ENCODE measurements around the gene MED16. TPM values are rescaled to one million over a fixed set of nuclear protein-coding genes. Genes with fewer than 3 reads are reported as not detected.

Gene MED16
- total and polyA plus RNA-seq, 2 of the 4 experiments (the other 2 are of a cell fraction) = 8.1 to 40.2 TPM

DNA sequence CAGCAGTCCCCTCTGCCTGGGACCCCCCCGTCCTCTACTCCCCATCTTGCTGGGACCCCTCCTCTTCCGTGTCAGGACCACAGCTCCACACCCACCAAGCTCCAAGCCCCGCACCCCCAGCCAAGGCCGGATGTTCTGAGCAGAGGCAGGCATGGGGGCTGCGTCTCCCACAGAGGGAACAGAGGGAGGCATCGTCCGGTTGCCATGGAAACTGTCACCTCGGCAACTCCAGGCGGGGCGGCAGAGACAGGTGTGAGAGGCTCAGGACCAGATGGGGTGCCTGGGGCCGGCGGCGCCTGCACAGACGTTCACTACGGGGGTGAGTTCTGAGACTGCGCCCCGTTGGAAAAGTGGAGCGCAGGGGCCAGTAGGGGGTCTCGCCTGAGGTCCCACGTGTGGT lies 5.7 kb upstream of the MED16 start:
- H2BK20ac ChIP-seq (ENCODE audit: low read depth, low read length) = no peak overlapping the region
- H2AK9ac ChIP-seq (replicated peaks; ENCODE audit: low read depth, low read length, poor library complexity) = no peak overlapping the region
- H3K9me1 ChIP-seq (ENCODE audit: insufficient read depth, low read length) = peaks cover 6% of the 10 kb centered on the region
- no peak overlapping the region for H3K9ac ChIP-seq (ENCODE audit: low read depth, low read length)
- in situ Hi-C loops (cut with MboI; ENCODE audit: low sequenced_read_pairs) (no loop called here), dilution Hi-C loops (cut with HindIII; ENCODE audit: low sequenced_read_pairs, unreplicated experiment) (no loop called here), intact Hi-C loops (cut with micrococcal nuclease) (no loop called here)
- no peak for DNase-seq
- no peak overlapping the region for H3K18ac ChIP-seq (ENCODE audit: low read depth, low read length)
- H3K9me3 ChIP-seq (ENCODE audit: control insufficient read depth, insufficient read depth, low read length) = no peaks in the 10 kb centered on the region
- no peak overlapping the region for H2BK120ac ChIP-seq (ENCODE audit: low read depth, low read length)
- peaks cover 25% of the 10 kb centered on the region; the same call in 1 of the 2 replicates for H3K36me3 ChIP-seq (ENCODE audit: control insufficient read depth, insufficient read depth, low read length)
- no peak overlapping the region for H3K27ac ChIP-seq (ENCODE audit: insufficient read depth, low read length)
- POLR2A ChIA-PET (ENCODE audit: unreplicated experiment) = no interaction called here
- H3K14ac ChIP-seq (replicated peaks; ENCODE audit: low read depth, low read length) = no peak overlapping the region
- WGBS, 2 experiments (ENCODE audit: extremely low coverage in 2 of 2, insufficient read length in 1 of 2) = 62% methylated on average over 4 of the region's 20 CpGs; no CpG with 5 or more reads in 1 of the 2 experiments
- CTCF ChIA-PET = interaction anchor here (0.5 kb wide), 1 partner anchor 128 kb away, joined by 4 read pairs; no protein-coding TSS in a partner anchor
- no peak overlapping the region for H2BK15ac ChIP-seq (ENCODE audit: low read depth, low read length)
- peaks cover 0 to 28% of the 10 kb centered on the region in 2 experiments; a peak in 3 of 4 replicates for H3K79me1 ChIP-seq (ENCODE audit: low read depth in 1 of 2, low read length in 2 of 2)
- H3K56ac ChIP-seq (ENCODE audit: extremely low read depth, insufficient read depth, low read length) = no peak overlapping the region
- H2BK5ac ChIP-seq (ENCODE audit: low read depth, low read length, poor library complexity, severe bottlenecking) = no peak overlapping the region
- H4K5ac ChIP-seq (ENCODE audit: low read depth, low read length) = no peak overlapping the region
- no peak overlapping the region for H3K4me2 ChIP-seq (ENCODE audit: low read depth, low read length)
- H3K4me1 ChIP-seq (ENCODE audit: control insufficient read depth, insufficient read depth, low read length) = peaks cover 2% of the 10 kb centered on the region; the same call in 1 of the 2 replicates
- H4K20me1 ChIP-seq (ENCODE audit: insufficient read depth, low read length) = peaks cover 36% of the 10 kb centered on the region
- H4K8ac ChIP-seq (ENCODE audit: low read depth in 2 of 2, low read length in 2 of 2) = no peak overlapping the region
- no peak overlapping the region for H4K91ac ChIP-seq (ENCODE audit: insufficient read depth, low read depth, low read length)
- no peak overlapping the region for H3K4ac ChIP-seq (ENCODE audit: low read depth, low read length)
- H2AFZ ChIP-seq (replicated peaks; ENCODE audit: low read length, poor library complexity) = no peak overlapping the region
- TF ChIP-seq, protein P1, sequence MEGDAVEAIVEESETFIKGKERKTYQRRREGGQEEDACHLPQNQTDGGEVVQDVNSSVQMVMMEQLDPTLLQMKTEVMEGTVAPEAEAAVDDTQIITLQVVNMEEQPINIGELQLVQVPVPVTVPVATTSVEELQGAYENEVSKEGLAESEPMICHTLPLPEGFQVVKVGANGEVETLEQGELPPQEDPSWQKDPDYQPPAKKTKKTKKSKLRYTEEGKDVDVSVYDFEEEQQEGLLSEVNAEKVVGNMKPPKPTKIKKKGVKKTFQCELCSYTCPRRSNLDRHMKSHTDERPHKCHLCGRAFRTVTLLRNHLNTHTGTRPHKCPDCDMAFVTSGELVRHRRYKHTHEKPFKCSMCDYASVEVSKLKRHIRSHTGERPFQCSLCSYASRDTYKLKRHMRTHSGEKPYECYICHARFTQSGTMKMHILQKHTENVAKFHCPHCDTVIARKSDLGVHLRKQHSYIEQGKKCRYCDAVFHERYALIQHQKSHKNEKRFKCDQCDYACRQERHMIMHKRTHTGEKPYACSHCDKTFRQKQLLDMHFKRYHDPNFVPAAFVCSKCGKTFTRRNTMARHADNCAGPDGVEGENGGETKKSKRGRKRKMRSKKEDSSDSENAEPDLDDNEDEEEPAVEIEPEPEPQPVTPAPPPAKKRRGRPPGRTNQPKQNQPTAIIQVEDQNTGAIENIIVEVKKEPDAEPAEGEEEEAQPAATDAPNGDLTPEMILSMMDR (conservative IDR thresholded peaks at IDR 0.05; ENCODE audit: low read depth, low read length) = no peak
- TF ChIP-seq FOS (IDR thresholded peaks at IDR 0.05; ENCODE audit: low read depth, low read length) (no peak), POLR2A (IDR thresholded peaks at IDR 0.05; ENCODE audit: low read depth, low read length) (no peak), MAZ (IDR thresholded peaks at IDR 0.05; ENCODE audit: borderline replicate concordance, low read depth, low read length) (no peak), SMC3 (IDR thresholded peaks at IDR 0.05; ENCODE audit: low read depth, low read length) (no peak)
- no peaks in the 10 kb centered on the region for H3K27me3 ChIP-seq (ENCODE audit: control insufficient read depth, insufficient read depth, low read length)
- H3K23ac ChIP-seq (ENCODE audit: low read depth, low read length) = no peak overlapping the region
- H2AK5ac ChIP-seq (ENCODE audit: low read depth, low read length) = no peak overlapping the region
- BruUV-seq (replicated peaks) = no TSS peak
- ATAC-seq (ENCODE audit: low read depth) = no peak
- H3K4me3 ChIP-seq (ENCODE audit: insufficient read depth, low read depth, low read length) = no peak overlapping the region

Measured in IMR-90 (cell line).